HCT116 (cell line): ENCODE measurements around the gene PDE4A. TPM values are rescaled to one million over a fixed set of nuclear protein-coding genes. Genes with fewer than 3 reads are reported as not detected.

Experiments
- ATAC-seq: fragments of 200-7000 bp; cut with Tn5 transposase; 2 replicates; pipeline ENCODE4 v1.9.1; 2020; ENCODE audit warnings: mild to moderate bottlenecking, moderate library complexity
- BruUV-seq: library from RNA; stranded (reverse); fragments of 400-500 nt; replicated peaks from 2 replicates; lab custom pipeline; 2021; lab: Mats Ljungman, UMichigan
- CTCF ChIA-PET: fragments of 300-600 bp; sonication (Branson Sonifier 250); formaldehyde crosslinking; loops from one replicate; lab custom pipeline; 2021; ENCODE audit warnings: antibody characterized with exemption; lab: Charles Lee
- POLR2A ChIA-PET: fragments of 300-600, 350-600 bp; sonication (Branson Sonifier 250); formaldehyde crosslinking; loops from one replicate; lab custom pipeline; 2021; ENCODE audit warnings: antibody characterized with exemption; lab: Charles Lee
- RAD21 ChIA-PET, 2 experiments: fragments of 300-600 bp; sonication (Branson Sonifier 250); formaldehyde crosslinking; loops; one replicate each; lab custom pipeline; 2023; ENCODE audit warnings: low total read pairs in 2 of 2; ENCODE audit not compliant: uncharacterized antibody in 2 of 2, unreplicated experiment in 2 of 2, low non-redundant PET in 1 of 2; lab: Charles Lee
- DNase-seq: peaks from one replicate; pipeline ENCODE4 v3.0.0-alpha.2; 2010; ENCODE audit warnings: low read depth, low spot score
- H2AFZ ChIP-seq: fragments of 200-600 bp; shearing (Covaris generic), sonication (generic); 2 replicates; pipeline ENCODE4 v1.6.1; 2017; ENCODE audit warnings: low read depth, mixed run types, mixed read lengths, antibody characterized with exemption, low read length; ENCODE audit not compliant: poor library complexity, severe bottlenecking
- H3K27ac ChIP-seq: 2 replicates; pipeline ENCODE4 v1.5.1; 2012; ENCODE audit warnings: low read depth, low read length
- H3K27me3 ChIP-seq: fragments of 200-600 bp; sonication (generic); 2 replicates; pipeline ENCODE4 v1.6.1; 2016; ENCODE audit warnings: mixed run types, low read length, mixed read lengths; ENCODE audit not compliant: insufficient read depth
- H3K36me3 ChIP-seq, 2 experiments: fragments of 200-500 bp in 1 of 2; fragments of 200-600 bp in 1 of 2; sonication (Bioruptor generic) in 1 of 2; sonication (generic) in 1 of 2; 2 replicates each; pipeline versions ENCODE4 v1.5.1 to v1.6.1; 2014 to 2016; ENCODE audit warnings: low read length in 2 of 2, inconsistent platforms in 1 of 2, mixed read lengths in 1 of 2, mixed run types in 1 of 2; ENCODE audit not compliant: insufficient read depth in 2 of 2, control insufficient read depth in 1 of 2
- H3K4me1 ChIP-seq, 2 experiments: fragments of 200-600 bp in 1 of 2; sonication (generic) in 1 of 2; 2 replicates each; pipeline versions ENCODE4 v1.5.1 to v1.6.1; 2012 to 2017; ENCODE audit warnings: low read length in 2 of 2, inconsistent platforms in 1 of 2, mild to moderate bottlenecking in 1 of 2, mixed read lengths in 1 of 2, mixed run types in 1 of 2, moderate library complexity in 1 of 2; ENCODE audit not compliant: insufficient read depth in 2 of 2, control insufficient read depth in 1 of 2
- H3K4me2 ChIP-seq: fragments of 200-600 bp; sonication (generic); 2 replicates; pipeline ENCODE4 v1.6.1; 2017; ENCODE audit warnings: mixed run types, low read length, mixed read lengths
- H3K4me3 ChIP-seq, 2 experiments: fragments of 200-600 bp in 1 of 2; sonication (generic) in 1 of 2; replicated peaks in 1 of 2; 2 replicates each; pipeline ENCODE4 v1.5.1; 2011 to 2016; ENCODE audit warnings: low read length in 2 of 2, control low read depth in 1 of 2, low read depth in 1 of 2, mild to moderate bottlenecking in 1 of 2, mixed read lengths in 1 of 2, mixed run types in 1 of 2
- H3K79me2 ChIP-seq: fragments of 200-600 bp; sonication (generic); 2 replicates; pipeline ENCODE4 v1.6.1; 2017; ENCODE audit warnings: mild to moderate bottlenecking, mixed run types, low read length, moderate library complexity, mixed read lengths; ENCODE audit not compliant: insufficient read depth
- H3K9ac ChIP-seq: fragments of 200-600 bp; sonication (generic); 2 replicates; pipeline ENCODE4 v1.6.1; 2016; ENCODE audit warnings: low read length, mixed read lengths
- H3K9me2 ChIP-seq: fragments of 200-600 bp; sonication (generic), shearing (Covaris generic); 2 replicates; pipeline ENCODE4 v1.6.1; 2017; ENCODE audit warnings: mixed run types, mild to moderate bottlenecking, moderate library complexity; ENCODE audit not compliant: insufficient read depth
- H3K9me3 ChIP-seq, 2 experiments: fragments of 200-500 bp in 1 of 2; fragments of 200-600 bp in 1 of 2; sonication (Bioruptor generic) in 1 of 2; sonication (generic) in 1 of 2; 2 replicates each; pipeline ENCODE4 v1.6.1; 2014 to 2017; ENCODE audit warnings: low read length in 2 of 2, mixed read lengths in 2 of 2, inconsistent platforms in 1 of 2, low read depth in 1 of 2, mild to moderate bottlenecking in 1 of 2, mixed run types in 1 of 2, moderate library complexity in 1 of 2; ENCODE audit not compliant: control insufficient read depth in 1 of 2, insufficient read depth in 1 of 2
- H4K20me1 ChIP-seq: fragments of 200-600 bp; sonication (generic), shearing (Covaris generic); 2 replicates; pipeline ENCODE4 v1.6.1; 2017; ENCODE audit warnings: mixed run types, mild to moderate bottlenecking, moderate library complexity; ENCODE audit not compliant: insufficient read depth
- CBX3 ChIP-seq: IDR thresholded peaks from 2 replicates; pipeline ENCODE4 v1.6.1; 2012; ENCODE audit warnings: low read depth
- CEBPB ChIP-seq: IDR thresholded peaks from 2 replicates; pipeline ENCODE4 v1.6.1; 2012; ENCODE audit warnings: low read depth
- EGR1 ChIP-seq: IDR thresholded peaks from 2 replicates; pipeline ENCODE4 v1.6.1; 2012; ENCODE audit warnings: low read depth
- EZH2phosphoT487 ChIP-seq: fragments of 200-600 bp; IDR thresholded peaks from 2 replicates; pipeline ENCODE4 v1.6.1; 2018; ENCODE audit warnings: antibody characterized with exemption, borderline replicate concordance
- FOSL1 ChIP-seq: IDR thresholded peaks from 2 replicates; pipeline ENCODE4 v1.6.1; 2012; ENCODE audit warnings: low read depth
- JUND ChIP-seq: IDR thresholded peaks from 2 replicates; pipeline ENCODE4 v1.6.1; 2012
- POLR2A ChIP-seq: IDR thresholded peaks from 2 replicates; pipeline ENCODE4 v1.7.0; 2011; ENCODE audit warnings: borderline replicate concordance; ENCODE audit not compliant: insufficient read depth, insufficient read length; ENCODE audit errors: extremely low read depth
- POLR2AphosphoS5 ChIP-seq: IDR thresholded peaks from 2 replicates; pipeline ENCODE4 v1.6.1; 2011; ENCODE audit warnings: mild to moderate bottlenecking, low read depth, low read length, moderate library complexity
- RAD21 ChIP-seq: IDR thresholded peaks from 2 replicates; pipeline ENCODE4 v1.6.1; 2012; ENCODE audit warnings: low read depth, mild to moderate bottlenecking
- SIN3A ChIP-seq: IDR thresholded peaks from 2 replicates; pipeline ENCODE4 v1.6.1; 2012; ENCODE audit warnings: low read depth
- SP1 ChIP-seq: IDR thresholded peaks from 2 replicates; pipeline ENCODE4 v1.6.1; 2012; ENCODE audit warnings: low read depth
- SRF ChIP-seq: IDR thresholded peaks from 2 replicates; pipeline ENCODE4 v1.6.1; 2012; ENCODE audit warnings: low read depth
- TCF7L2 ChIP-seq: IDR thresholded peaks from 2 replicates; pipeline ENCODE4 v1.7.0; 2011; ENCODE audit warnings: borderline replicate concordance, inconsistent platforms; ENCODE audit not compliant: insufficient read depth, insufficient read length; ENCODE audit errors: extremely low read depth
- YY1 ChIP-seq: IDR thresholded peaks from 2 replicates; pipeline ENCODE4 v1.6.1; 2011; ENCODE audit warnings: low read length, low read depth, moderate library complexity, mild to moderate bottlenecking; ENCODE audit not compliant: insufficient replicate concordance; ENCODE audit errors: extremely low read depth
- ZFX ChIP-seq: fragments of 450-650 bp; IDR thresholded peaks from 2 replicates; pipeline ENCODE4 v1.6.1; 2017
- ZNF274 ChIP-seq: fragments of 200-500 bp; sonication (Bioruptor generic); IDR thresholded peaks from 2 replicates; pipeline ENCODE4 v1.6.1; 2014; ENCODE audit warnings: mild to moderate bottlenecking, low read depth, low read length, inconsistent platforms
- intact Hi-C: fragments of 100-400 bp; cut with micrococcal nuclease; formaldehyde crosslinking; loops from 2 replicates; pipeline ENCODE4 v1.10.0; 2022
- total RNA-seq: library from RNA; stranded (reverse); gene quantifications from one replicate; pipeline ENCODE4 v1.2.1, GENCODE V29; 2021; ENCODE audit not compliant: unreplicated experiment
- TF ChIP-seq, protein P1 (sequence below): IDR thresholded peaks from 2 replicates; pipeline ENCODE4 v1.6.1; 2011; ENCODE audit warnings: mild to moderate bottlenecking, low read length, moderate library complexity; ENCODE audit not compliant: insufficient replicate concordance; ENCODE audit errors: extremely low read depth
- TF ChIP-seq, protein P2 (sequence below), 3 experiments: fragments of 200-600 bp in 1 of 3; sonication (generic) in 1 of 3; IDR thresholded peaks in 2 of 3; conservative IDR thresholded peaks in 1 of 3; 2 replicates each; pipeline ENCODE4 v1.5.1; 2012 to 2017; ENCODE audit warnings: low read depth in 2 of 3, low read length in 2 of 3, antibody characterized with exemption in 1 of 3, borderline replicate concordance in 1 of 3, control low read depth in 1 of 3, mild to moderate bottlenecking in 1 of 3, mixed read lengths in 1 of 3, mixed run types in 1 of 3, moderate library complexity in 1 of 3; ENCODE audit not compliant: insufficient read depth in 1 of 3
- TF ChIP-seq, protein P3 (sequence below): IDR thresholded peaks from 2 replicates; pipeline ENCODE4 v1.6.1; 2012; ENCODE audit warnings: low read depth
- TF ChIP-seq, protein P4 (sequence below): IDR thresholded peaks from 2 replicates; pipeline ENCODE4 v1.6.1; 2012

Gene PDE4A
- total RNA-seq, 1 experiment from 2014 or later: 33.7 TPM

DNA sequence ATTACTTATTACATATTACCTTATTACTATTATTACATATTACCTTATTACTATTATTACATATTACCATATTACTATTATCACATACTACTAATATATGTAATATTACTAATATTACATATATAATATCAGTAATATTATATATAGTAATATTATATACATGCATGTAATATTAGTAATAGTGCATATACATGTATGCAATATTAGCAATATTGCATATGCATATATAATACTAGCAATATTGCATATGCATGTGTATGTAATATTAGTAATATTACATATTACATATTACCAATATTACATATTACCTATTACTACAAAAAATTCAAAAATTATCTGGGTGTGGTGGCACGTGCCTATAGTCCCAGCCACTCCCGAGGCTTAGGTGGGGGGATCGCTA, 22.4 kb downstream of the PDE4A start:
- no peak for ATAC-seq
- RAD21 ChIA-PET: no interaction called here
- CTCF ChIA-PET: no interaction called here

More for the DNA sequence above, 22.4 kb downstream of the PDE4A start:
- POLR2A ChIA-PET: no interaction called here
- BruUV-seq: no TSS peak
- H3K36me3 ChIP-seq: no peaks in the 10 kb centered on the region; a peak in 2 of 4 replicates
- H3K9ac ChIP-seq: no peak overlapping the region
- TF ChIP-seq SIN3A (no peak), POLR2A (no peak), TCF7L2 (no peak), YY1 (no peak), ZFX (no peak), CEBPB (no peak), EZH2phosphoT487 (no peak), CBX3 (no peak), POLR2AphosphoS5 (no peak), SRF (no peak), RAD21 (no peak), ZNF274 (no peak), FOSL1 (no peak), JUND (no peak), EGR1 (no peak), SP1 (no peak)
- TF ChIP-seq, protein P1, sequence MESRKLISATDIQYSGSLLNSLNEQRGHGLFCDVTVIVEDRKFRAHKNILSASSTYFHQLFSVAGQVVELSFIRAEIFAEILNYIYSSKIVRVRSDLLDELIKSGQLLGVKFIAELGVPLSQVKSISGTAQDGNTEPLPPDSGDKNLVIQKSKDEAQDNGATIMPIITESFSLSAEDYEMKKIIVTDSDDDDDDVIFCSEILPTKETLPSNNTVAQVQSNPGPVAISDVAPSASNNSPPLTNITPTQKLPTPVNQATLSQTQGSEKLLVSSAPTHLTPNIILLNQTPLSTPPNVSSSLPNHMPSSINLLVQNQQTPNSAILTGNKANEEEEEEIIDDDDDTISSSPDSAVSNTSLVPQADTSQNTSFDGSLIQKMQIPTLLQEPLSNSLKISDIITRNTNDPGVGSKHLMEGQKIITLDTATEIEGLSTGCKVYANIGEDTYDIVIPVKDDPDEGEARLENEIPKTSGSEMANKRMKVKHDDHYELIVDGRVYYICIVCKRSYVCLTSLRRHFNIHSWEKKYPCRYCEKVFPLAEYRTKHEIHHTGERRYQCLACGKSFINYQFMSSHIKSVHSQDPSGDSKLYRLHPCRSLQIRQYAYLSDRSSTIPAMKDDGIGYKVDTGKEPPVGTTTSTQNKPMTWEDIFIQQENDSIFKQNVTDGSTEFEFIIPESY: no peak
- TF ChIP-seq, protein P2, sequence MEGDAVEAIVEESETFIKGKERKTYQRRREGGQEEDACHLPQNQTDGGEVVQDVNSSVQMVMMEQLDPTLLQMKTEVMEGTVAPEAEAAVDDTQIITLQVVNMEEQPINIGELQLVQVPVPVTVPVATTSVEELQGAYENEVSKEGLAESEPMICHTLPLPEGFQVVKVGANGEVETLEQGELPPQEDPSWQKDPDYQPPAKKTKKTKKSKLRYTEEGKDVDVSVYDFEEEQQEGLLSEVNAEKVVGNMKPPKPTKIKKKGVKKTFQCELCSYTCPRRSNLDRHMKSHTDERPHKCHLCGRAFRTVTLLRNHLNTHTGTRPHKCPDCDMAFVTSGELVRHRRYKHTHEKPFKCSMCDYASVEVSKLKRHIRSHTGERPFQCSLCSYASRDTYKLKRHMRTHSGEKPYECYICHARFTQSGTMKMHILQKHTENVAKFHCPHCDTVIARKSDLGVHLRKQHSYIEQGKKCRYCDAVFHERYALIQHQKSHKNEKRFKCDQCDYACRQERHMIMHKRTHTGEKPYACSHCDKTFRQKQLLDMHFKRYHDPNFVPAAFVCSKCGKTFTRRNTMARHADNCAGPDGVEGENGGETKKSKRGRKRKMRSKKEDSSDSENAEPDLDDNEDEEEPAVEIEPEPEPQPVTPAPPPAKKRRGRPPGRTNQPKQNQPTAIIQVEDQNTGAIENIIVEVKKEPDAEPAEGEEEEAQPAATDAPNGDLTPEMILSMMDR (IDR thresholded peaks at IDR 0.05 in 2 of 3, conservative IDR thresholded peaks at IDR 0.05 in 1 of 3; ENCODE audit: borderline replicate concordance in 1 of 3, insufficient read depth in 1 of 3, low read depth in 2 of 3, low read length in 2 of 3): no peak
- TF ChIP-seq, protein P3, sequence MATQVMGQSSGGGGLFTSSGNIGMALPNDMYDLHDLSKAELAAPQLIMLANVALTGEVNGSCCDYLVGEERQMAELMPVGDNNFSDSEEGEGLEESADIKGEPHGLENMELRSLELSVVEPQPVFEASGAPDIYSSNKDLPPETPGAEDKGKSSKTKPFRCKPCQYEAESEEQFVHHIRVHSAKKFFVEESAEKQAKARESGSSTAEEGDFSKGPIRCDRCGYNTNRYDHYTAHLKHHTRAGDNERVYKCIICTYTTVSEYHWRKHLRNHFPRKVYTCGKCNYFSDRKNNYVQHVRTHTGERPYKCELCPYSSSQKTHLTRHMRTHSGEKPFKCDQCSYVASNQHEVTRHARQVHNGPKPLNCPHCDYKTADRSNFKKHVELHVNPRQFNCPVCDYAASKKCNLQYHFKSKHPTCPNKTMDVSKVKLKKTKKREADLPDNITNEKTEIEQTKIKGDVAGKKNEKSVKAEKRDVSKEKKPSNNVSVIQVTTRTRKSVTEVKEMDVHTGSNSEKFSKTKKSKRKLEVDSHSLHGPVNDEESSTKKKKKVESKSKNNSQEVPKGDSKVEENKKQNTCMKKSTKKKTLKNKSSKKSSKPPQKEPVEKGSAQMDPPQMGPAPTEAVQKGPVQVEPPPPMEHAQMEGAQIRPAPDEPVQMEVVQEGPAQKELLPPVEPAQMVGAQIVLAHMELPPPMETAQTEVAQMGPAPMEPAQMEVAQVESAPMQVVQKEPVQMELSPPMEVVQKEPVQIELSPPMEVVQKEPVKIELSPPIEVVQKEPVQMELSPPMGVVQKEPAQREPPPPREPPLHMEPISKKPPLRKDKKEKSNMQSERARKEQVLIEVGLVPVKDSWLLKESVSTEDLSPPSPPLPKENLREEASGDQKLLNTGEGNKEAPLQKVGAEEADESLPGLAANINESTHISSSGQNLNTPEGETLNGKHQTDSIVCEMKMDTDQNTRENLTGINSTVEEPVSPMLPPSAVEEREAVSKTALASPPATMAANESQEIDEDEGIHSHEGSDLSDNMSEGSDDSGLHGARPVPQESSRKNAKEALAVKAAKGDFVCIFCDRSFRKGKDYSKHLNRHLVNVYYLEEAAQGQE: no peak
- TF ChIP-seq, protein P4, sequence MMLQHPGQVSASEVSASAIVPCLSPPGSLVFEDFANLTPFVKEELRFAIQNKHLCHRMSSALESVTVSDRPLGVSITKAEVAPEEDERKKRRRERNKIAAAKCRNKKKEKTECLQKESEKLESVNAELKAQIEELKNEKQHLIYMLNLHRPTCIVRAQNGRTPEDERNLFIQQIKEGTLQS: no peak
- H3K4me2 ChIP-seq: no peak overlapping the region
- no peaks in the 10 kb centered on the region for H3K27me3 ChIP-seq
- H3K9me2 ChIP-seq: no peaks in the 10 kb centered on the region
- no peak for DNase-seq
- no peaks in the 10 kb centered on the region for H4K20me1 ChIP-seq
- H3K9me3 ChIP-seq: no peaks in the 10 kb centered on the region
- H3K4me1 ChIP-seq: no peaks in the 10 kb centered on the region
- no peak overlapping the region for H3K4me3 ChIP-seq
- intact Hi-C loops: no loop called here
- peaks cover 35% of the 10 kb centered on the region for H3K79me2 ChIP-seq
- H3K27ac ChIP-seq: no peak overlapping the region
- no peak overlapping the region for H2AFZ ChIP-seq
